ENCODE results near the gene AHCYL2.

AHCYL2 gene

DNA sequence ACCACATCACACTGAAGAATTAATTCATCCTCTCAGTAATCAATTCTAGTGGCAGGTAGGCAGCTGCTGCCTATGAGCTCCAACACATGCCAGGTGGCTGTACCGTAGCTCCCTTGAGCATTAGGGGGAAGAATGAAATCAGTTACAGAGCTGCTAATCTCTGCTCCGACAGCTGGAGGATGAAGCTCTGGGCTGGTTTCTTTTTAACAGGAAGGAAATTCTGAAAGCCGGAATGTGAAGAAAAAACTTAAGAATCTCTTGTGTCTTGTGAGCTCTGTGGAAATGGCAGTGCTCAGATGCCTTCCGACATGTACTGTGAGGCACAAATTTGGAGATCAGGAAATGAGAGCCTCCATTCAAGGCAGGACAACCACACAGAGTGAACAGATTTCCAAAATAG lies 2.8 kb upstream of the AHCYL2 start:
- H3K27me3 ChIP-seq (replicated peaks): no peaks in the 10 kb centered on the region
- TF ChIP-seq, protein P1, sequence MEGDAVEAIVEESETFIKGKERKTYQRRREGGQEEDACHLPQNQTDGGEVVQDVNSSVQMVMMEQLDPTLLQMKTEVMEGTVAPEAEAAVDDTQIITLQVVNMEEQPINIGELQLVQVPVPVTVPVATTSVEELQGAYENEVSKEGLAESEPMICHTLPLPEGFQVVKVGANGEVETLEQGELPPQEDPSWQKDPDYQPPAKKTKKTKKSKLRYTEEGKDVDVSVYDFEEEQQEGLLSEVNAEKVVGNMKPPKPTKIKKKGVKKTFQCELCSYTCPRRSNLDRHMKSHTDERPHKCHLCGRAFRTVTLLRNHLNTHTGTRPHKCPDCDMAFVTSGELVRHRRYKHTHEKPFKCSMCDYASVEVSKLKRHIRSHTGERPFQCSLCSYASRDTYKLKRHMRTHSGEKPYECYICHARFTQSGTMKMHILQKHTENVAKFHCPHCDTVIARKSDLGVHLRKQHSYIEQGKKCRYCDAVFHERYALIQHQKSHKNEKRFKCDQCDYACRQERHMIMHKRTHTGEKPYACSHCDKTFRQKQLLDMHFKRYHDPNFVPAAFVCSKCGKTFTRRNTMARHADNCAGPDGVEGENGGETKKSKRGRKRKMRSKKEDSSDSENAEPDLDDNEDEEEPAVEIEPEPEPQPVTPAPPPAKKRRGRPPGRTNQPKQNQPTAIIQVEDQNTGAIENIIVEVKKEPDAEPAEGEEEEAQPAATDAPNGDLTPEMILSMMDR (IDR thresholded peaks at IDR 0.05; ENCODE audit: low read depth, low read length, missing control alignments): no peak
- in situ Hi-C loops (cut with HindIII; ENCODE audit: low pct_ligation_motif_present, low sequenced_read_pairs): no loop called here
- no peak for DNase-seq
- no peak overlapping the region for H3K4me3 ChIP-seq (ENCODE audit: low read depth, low read length)
- H3K27ac ChIP-seq: no peak overlapping the region
- H3K36me3 ChIP-seq (replicated peaks): no peaks in the 10 kb centered on the region

DNA sequence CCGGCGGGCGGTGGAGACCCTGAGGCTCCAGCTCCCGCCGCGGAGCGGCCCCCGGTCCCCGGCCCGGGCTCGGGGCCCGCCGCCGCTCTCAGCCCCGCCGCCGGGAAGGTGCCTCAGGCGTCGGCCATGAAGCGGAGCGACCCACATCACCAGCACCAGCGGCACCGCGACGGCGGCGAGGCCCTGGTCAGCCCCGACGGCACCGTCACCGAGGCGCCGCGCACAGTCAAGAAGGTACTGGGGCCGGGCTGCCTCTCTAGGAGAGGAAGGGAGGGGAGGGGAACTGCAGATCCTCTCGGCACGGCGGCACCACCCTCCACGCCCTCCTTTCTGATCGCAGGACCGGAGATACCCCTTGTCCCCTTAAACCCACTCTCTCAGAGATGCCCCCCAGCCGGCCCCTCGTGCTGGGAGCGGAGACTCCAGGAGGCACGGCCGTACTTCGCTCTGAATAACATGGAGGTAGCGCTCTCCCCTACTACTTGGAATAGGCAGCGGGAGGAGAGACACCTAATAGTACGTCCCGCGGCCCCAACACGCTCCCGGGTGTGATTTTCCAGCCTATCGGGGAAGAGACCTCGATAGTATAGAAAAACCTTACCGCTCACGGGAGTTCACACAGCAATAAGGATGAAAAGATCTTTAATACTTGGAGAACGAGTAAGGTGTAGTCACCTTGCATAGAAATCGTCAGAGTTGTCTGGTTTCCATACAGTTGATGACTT lies 538 bp downstream of the AHCYL2 start:
- peak; percentile 48 for DNase-seq
- Histone ChIP-seq H3K36me3 (replicated peaks) (no peaks in the 10 kb centered on the region), H3K27me3 (replicated peaks) (no peaks in the 10 kb centered on the region), H3K27ac (peak overlapping the region; percentile 40), H3K4me3 (ENCODE audit: low read depth, low read length) (peak overlapping the region; percentile 76)
- in situ Hi-C loops (cut with HindIII; ENCODE audit: low pct_ligation_motif_present, low sequenced_read_pairs): no loop called here
- TF ChIP-seq, protein P1 (IDR thresholded peaks at IDR 0.05; ENCODE audit: low read depth, low read length, missing control alignments): no peak

DNA sequence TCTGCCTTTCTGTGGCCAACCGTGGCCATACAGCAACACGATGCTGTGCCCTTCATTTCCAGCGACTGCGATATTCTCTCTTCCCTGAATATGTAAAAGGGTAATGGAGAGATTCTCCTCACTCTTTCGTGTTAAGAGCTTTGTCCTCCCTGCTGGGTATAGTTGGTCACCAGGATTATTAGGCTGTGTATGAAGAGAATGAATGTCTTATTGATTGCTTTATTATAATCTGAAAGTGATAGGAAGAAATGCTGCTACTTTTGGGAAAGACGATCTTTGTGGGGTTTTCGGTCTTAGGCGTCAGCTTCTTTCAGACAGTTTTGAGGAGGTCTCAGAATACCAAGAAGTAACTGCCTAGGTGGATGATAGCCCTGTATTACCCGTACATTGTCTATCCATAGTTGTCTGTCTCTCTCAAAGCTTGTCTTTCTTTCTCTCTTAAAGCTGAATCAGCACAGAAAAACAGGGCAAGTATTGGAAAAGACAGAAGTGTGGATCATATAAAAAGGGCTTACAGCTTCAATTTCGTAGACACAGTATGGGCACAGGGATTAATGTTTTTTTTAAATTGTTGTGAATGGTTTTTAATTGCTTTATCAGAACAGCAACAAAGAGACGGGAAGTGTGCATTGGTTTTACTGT lies 1.2 kb downstream of the AHCYL2 start:
- no peaks in the 10 kb centered on the region for H3K27me3 ChIP-seq (replicated peaks)
- H3K36me3 ChIP-seq (replicated peaks): no peaks in the 10 kb centered on the region
- peak overlapping the region; percentile 76 for H3K4me3 ChIP-seq (ENCODE audit: low read depth, low read length)
- DNase-seq: no peak
- no peak overlapping the region for H3K27ac ChIP-seq
- TF ChIP-seq, protein P1 (IDR thresholded peaks at IDR 0.05; ENCODE audit: low read depth, low read length, missing control alignments): no peak
- in situ Hi-C loops (cut with HindIII; ENCODE audit: low pct_ligation_motif_present, low sequenced_read_pairs): no loop called here

DNA sequence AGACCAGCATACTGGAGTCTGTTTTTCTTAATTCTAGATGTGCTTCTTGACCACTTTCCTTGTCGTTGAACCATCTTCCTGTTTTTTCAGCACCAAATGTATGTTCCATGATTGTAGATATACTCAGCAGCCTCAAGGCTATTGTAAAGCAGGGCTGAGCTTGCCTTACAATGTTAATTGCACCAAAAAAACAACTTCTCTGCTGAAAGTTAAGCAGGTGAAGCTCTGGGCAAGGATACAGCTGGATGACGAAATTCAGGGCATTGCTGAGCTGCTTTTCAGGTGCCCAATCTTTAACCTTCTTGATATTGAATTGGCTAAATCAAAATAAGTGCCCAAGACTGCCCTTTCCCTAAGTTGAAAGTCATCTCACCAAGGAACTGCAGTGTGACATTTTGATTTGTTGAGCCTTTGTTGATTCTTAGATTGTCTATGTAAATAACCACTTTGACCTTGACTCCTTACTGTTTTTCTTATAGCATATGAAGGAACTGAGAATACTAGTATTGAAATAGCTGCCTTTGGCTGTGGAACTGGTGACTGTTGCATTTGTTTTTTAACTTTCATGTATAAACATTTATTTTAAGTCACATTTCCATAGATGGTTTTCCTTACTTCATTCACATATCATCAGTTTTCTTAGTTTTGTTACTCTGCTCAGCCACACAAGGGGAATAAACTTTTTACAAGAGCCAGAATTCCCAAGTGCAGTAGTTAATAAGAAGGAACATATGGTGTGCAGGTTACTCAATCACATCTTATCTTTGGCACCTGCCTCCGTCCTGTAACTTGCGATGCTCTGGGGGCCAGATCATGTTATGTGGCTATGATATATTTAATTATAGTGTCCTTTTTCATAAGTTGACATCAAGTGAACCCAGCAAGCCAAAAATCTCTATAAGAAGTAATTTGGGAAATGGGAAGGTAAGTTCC lies 3.1 kb downstream of the AHCYL2 start:
- no peaks in the 10 kb centered on the region for H3K36me3 ChIP-seq (replicated peaks)
- H3K27ac ChIP-seq: no peak overlapping the region
- TF ChIP-seq, protein P1 (IDR thresholded peaks at IDR 0.05; ENCODE audit: low read depth, low read length, missing control alignments): no peak
- H3K4me3 ChIP-seq (ENCODE audit: low read depth, low read length): no peak overlapping the region
- no peak for DNase-seq
- no peaks in the 10 kb centered on the region for H3K27me3 ChIP-seq (replicated peaks)
- in situ Hi-C loops (cut with HindIII; ENCODE audit: low pct_ligation_motif_present, low sequenced_read_pairs): no loop called here

DNA sequence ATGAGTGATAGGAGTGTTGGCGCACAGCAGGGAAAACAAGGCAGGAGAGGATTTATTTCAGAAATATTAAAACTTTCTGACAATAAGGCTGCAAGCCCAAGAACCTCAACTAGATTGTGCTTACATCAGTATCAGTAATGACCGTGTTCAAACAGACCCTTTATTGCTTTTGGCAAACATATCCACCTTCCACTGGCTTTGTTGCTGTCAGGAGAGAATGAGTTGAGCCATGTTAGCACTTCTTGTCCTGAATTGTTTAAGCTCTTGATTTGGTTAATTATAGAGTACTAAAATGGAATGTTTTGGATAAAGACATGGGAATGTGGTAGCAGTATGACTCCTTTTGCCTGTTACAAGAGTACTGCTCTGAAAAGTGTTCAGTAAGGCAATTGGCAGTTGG lies 3.8 kb downstream of the AHCYL2 start:
- TF ChIP-seq, protein P1 (IDR thresholded peaks at IDR 0.05; ENCODE audit: low read depth, low read length, missing control alignments): no peak
- in situ Hi-C loops (cut with HindIII; ENCODE audit: low pct_ligation_motif_present, low sequenced_read_pairs): no loop called here
- H3K27me3 ChIP-seq (replicated peaks): no peaks in the 10 kb centered on the region
- no peak for DNase-seq
- H3K27ac ChIP-seq: no peak overlapping the region
- H3K36me3 ChIP-seq (replicated peaks): no peaks in the 10 kb centered on the region
- H3K4me3 ChIP-seq (ENCODE audit: low read depth, low read length): no peak overlapping the region

Data from brain microvascular endothelial cell (primary cell).